Measurements from ENCODE around the gene RBP5.

GRCh38 chr12:7169951-7170350 lies 41.3 kb upstream of the RBP5 start:
- no peak for TF ChIP-seq CTCF (conservative IDR thresholded peaks at IDR 0.05 in 1 of 2, IDR thresholded peaks at IDR 0.05 in 1 of 2; ENCODE audit: low read depth in 1 of 2, low read length in 2 of 2)
- TF ChIP-seq EZH2 (IDR thresholded peaks at IDR 0.05; ENCODE audit: low read length, missing control alignments) = no peak

Measured in fibroblast of lung (primary cell).